Measurements from ENCODE around the gene KCP.
"Not testable (repeated sequence)": the region's sequence is repeated elsewhere in the genome, so short reads cannot be mapped to it uniquely, and the experiment has no call there.

The KCP gene

GRCh38 chr7:128910569-128910945, at the start of gene KCP:
Gene KCP, minus strand, starts transcription at chr7:128910709. Its CDS starts 33 bp downstream, at chr7:128910676.
- no peak for DNase-seq

GRCh38 chr7:128959296-128959695, 48.8 kb upstream of the KCP start:
- no peak for DNase-seq

DNA sequence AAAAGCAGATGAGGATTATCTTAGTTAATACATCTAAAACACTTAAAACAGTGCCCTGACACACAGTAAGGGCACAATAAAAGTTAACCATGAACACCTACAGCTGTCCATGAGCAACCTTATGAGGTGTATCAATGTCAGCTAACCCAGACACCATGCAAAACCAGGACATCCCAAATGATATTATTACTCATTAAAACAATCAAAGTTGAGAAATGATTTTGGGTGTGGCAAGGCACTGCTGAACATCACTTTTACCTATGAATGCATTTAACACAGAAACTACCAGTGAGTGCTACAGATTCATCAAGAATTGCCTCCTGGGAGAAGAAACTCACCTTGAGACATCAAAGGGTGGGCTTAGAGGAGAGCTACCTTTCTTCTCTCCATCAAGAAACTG, 45.5 kb upstream of the KCP start:
- no peak for DNase-seq

DNA sequence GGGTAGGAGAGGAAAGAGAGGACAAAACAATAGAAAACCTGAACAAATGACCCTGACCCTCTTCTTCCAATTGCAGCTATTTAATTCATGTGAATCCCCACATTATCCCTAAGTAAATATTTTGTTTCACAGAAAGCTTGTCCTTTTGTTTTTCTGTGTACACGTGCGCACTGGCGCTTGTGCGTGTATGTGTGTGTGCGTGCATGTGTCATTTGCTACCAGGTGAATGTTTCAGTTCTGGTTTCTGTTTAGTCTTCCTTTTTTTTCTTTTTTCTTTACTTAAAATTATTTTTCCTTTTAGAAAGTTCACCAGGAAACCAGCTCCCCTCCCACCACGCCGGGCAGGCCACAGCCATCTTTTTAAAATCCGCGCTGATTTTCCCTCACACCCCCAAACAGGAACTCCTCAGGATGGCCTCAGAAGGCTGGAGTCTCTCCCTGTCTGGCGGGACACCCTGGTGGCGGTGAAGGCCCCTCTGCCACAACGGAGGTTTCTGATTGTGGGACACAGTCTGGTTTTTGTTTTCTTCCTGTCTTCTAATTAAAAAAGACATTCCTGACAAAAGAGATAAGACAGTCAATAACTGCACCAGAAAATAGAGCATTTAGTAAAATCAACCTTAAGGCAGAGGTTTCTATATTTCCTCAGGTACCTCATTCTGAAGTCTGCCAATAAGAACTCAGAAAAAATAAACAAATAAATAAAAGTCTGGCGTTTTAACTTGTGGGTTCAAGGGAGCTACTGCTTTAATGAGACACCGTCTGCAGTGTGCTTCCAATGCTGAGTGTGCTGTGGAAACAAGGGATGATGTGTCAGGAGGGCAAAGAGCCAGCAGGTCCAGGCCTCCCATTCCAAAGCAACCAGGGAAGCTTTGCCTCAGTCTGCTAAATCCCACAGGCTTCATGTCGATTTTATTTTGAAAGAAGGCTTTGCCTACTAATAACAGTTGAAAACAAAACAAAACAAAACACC, 44.6 kb upstream of the KCP start:
- no peak for DNase-seq

DNA sequence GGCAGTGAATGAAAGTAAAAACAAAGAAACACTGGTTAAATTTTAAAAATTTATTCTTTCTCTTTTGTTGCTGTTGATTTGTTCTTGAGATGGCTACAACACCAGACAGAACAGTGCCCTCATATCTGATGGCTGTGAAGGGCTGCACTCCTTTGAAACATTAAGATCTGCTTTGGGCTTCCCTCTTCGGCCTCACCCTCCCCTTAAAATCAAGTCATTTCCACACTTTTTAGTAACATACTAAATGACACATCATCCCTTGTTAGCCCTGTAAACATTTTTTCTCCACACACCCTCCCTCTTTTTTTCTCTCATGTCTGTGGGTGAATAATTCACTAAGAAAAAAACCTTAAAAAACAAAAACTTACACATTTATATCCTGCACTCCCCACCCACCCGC, 43.6 kb upstream of the KCP start:
- no peak for DNase-seq

- no peak for DNase-seq
Measured at GRCh38 chr7:128951296-128951695, 40.8 kb upstream of the KCP start.

GRCh38 chr7:128948976-128949760, 38.7 kb upstream of the KCP start:
- no peak for DNase-seq

- no peak for DNase-seq
Measured at GRCh38 chr7:128948312-128948973, 37.9 kb upstream of the KCP start.

DNA sequence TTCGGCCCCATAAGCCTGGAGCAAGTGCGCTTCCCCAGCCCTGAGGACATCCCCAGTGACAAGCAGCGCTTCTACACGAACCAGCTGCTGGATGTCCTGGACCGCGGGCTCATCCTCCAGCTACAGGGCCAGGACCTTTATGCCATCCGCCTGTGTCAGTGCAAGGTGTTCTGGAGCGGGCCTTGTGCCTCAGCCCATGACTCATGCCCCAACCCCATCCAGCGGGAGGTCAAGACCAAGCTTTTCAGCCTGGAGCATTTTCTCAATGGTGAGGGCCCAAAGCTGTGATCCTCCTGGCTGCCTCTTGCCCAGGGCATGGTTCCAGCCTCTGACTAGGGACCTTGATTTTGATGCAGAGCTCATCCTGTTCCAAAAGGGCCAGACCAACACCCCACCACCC, 37.3 kb upstream of the KCP start:
- DNase-seq: no peak

DNA sequence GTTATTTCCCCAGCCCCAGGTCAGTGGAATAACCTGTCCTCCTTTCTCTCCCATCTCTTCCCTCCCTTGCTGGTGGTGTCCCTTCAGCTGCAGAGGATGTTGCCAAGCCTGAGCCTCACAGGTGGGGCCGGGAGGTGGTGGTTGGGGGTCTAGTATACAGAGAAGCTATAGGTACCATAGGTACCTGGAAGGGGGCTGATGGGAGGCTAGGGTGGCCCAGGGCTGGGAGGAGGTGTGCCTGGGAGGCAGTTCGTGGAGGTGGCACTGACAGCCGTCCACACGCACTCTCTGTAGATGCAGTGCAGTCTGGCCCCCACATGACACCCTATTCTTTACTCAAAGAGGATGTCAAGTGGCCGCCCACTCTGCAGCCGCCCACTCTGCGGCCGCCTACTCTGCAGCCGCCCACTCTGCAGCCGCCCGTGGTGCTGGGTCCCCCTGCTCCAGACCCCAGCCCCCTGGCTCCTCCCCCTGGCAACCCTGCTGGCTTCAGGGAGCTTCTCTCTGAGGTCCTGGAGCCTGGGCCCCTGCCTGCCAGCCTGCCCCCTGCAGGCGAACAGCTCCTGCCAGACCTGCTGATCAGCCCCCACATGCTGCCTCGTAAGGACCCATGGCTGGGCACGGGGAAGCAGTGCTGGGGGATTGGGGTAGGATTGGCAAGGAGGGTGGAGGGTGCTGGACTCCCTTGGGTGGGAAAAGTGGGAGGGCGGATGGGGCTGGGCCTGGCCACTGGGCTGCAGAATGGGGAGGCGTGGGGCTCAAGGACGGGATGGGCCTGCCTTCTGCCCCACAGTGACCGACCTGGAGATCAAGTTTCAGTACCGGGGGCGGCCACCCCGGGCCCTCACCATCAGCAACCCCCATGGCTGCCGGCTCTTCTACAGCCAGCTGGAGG, 36.7 kb upstream of the KCP start:
- no peak for DNase-seq

- no peak for DNase-seq
Measured at GRCh38 chr7:128945668-128946366, 35.3 kb upstream of the KCP start.

- no peak for DNase-seq
Measured at GRCh38 chr7:128944487-128945236, 34.2 kb upstream of the KCP start.

DNA sequence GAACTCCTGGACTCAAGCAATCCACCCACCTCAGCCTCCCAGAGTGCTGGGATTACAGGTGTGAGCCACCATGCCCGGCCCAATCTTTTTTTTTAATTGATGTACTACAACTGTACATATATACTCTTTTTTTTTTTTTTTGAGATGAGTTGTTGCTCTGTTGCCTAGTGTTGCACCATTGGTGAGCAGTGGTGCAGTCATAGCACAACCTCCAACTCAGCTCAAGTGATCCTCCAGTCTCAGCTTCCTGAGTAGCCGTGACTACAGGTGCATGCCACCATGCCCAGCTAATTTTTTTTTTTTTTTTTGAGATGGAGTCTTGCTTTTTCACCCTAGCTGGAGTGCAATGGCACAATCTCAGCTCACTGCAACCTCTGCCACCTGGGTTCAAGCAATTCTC, 32.7 kb upstream of the KCP start:
- not testable (repeated sequence) for DNase-seq

- no peak for DNase-seq
Measured at GRCh38 chr7:128941946-128942526, 31.5 kb upstream of the KCP start.

DNA sequence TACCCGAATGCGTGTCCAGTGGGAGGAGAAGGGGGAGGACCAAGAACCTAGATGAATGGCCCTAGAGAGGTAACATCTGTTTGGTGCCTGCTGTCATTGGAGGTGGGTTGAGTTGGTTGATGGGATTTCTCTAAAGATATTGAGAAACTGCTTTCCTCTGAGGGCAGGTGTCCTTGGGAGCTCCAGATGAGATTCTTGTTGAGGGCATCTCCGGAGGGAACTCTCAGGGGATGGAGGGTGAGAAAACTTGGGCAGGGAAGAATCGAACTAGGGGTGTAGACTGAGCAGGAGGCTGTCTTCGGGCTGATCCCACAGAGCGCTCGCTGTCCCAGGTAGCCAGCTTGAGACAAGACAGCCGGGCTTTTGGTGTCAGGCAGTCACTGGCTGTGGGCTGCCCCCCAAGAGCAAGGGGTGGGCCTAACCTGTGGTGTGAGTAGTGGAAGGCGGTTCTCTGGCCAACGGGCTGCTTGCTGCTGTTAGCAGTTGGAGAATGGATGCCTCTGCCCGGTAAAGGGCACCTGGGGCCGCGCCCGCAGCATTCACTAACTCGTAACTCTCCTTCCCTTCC, 30.9 kb upstream of the KCP start:
- no peak for DNase-seq

GRCh38 chr7:128940494-128941322, 30.2 kb upstream of the KCP start:
- DNase-seq: no peak

DNA sequence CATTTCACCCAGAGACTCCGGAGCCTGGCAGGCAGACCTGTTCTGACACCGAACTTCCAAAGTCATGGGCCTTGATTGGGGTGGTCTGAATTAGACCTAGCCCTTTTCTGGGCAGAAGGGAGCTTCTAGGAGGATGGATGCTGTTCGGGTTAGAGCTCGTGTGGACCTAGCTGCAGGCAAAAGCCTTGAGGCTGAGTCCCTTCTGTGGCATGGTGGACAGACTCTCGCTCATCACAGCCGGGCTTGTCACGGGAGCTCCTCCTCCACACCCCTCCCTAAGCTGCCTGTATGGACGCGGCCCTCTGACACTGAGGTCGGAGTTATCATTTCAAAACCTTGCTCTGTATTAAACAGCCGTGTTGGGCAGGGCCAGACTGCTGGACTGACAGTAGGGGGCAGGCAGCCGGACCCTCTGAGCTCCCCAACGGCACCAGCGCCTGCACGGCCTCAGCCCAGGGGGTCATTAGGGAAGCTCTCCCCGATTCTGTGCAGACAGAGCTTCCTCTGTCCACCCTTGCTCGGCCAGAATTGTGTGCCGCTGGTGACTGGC, 29.4 kb upstream of the KCP start:
- no peak for DNase-seq

DNA sequence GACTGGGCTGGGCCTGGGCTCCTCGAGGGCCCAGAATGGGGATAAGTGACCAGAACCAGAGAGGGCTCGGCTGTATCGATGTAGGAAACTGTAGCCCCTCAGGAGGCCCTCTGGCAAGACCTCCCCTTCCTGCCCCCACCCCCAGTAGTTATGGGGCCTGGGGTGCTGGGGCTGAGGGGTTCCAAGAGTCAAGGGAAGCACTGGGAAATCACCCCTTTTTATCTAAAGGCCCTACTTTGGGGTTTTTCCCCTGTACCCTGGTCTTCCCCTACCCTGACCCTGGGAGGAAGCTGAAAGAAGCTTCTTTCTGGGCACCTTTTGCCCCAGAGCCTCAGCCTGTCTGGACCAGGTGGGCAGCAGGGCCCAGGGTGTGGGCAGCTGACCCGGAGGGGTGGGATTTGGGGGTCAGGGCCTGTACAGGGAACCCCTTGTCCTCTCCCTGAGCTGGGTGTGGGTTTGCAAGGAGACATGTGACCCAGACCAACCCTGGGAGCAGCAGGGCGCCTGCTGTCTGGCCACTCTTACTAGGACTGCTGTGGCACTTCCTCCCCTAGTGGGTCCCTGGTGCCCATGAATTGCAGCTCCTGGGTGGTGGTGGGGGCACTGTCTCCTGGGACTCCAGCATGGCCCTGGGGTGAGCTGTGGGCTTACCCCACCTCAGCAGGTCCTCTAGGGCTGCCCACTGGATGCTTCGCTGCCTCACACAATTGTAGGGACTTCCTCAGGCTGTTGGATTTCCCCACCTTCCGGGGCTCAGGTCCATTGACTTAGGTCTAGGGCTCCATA, 28.8 kb upstream of the KCP start:
- DNase-seq: no peak

All from NCI-H1436 treated with DMSO at 0.1 percent for 48 hours (cell line).